NB4 (cell line): Measurements from ENCODE around the gene CD4.

Source experiments
- MYC ChIP-seq: IDR thresholded peaks from 2 replicates; pipeline ENCODE4 v1.6.1; 2011; ENCODE audit warnings: low read depth, low read length
- POLR2A ChIP-seq: IDR thresholded peaks from 2 replicates; pipeline ENCODE4 v1.6.1; 2011; ENCODE audit warnings: mild to moderate bottlenecking; ENCODE audit not compliant: insufficient read length; ENCODE audit errors: extremely low read depth
- TF ChIP-seq, protein P1 (sequence below): IDR thresholded peaks from one replicate; pipeline ENCODE4 v1.5.1; 2012; ENCODE audit warnings: low read depth, low read length

DNA sequence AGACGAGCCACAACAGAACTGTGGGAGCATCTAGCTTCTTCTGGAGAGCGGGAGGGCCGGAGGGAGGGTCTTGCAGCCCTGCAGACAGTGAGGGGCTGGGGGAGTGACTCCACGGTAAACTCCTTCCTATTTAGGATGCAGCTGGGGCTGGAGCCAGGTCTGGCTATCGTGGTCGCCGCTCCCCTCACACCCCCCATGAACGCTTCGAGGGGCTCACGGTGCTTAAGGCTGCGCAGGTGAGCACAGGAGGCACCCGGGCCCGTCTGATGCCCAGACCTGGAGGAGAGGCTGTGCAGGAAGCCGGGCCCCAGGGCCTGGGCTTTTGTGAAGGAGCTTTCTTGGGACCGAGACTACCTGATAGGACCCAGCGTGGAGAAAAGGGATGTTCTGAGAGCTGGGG lies 47.5 kb downstream of the CD4 start:
- TF ChIP-seq MYC (no peak), POLR2A (no peak)
- TF ChIP-seq, protein P1, sequence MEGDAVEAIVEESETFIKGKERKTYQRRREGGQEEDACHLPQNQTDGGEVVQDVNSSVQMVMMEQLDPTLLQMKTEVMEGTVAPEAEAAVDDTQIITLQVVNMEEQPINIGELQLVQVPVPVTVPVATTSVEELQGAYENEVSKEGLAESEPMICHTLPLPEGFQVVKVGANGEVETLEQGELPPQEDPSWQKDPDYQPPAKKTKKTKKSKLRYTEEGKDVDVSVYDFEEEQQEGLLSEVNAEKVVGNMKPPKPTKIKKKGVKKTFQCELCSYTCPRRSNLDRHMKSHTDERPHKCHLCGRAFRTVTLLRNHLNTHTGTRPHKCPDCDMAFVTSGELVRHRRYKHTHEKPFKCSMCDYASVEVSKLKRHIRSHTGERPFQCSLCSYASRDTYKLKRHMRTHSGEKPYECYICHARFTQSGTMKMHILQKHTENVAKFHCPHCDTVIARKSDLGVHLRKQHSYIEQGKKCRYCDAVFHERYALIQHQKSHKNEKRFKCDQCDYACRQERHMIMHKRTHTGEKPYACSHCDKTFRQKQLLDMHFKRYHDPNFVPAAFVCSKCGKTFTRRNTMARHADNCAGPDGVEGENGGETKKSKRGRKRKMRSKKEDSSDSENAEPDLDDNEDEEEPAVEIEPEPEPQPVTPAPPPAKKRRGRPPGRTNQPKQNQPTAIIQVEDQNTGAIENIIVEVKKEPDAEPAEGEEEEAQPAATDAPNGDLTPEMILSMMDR, result no peak
